AG04450 (cell line): ENCODE data around the gene ERCC3. TPM values are rescaled to one million over a fixed set of nuclear protein-coding genes. Genes with fewer than 3 reads are reported as not detected.

Experiments
- CTCF ChIA-PET: fragments of 300-600, 350-600 bp; formaldehyde crosslinking; extraction: SDS; loops from one replicate; lab custom pipeline; 2022; ENCODE audit warnings: antibody characterized with exemption, inconsistent platforms; lab: Charles Lee
- POLR2A ChIA-PET: fragments of 350-600 bp; formaldehyde crosslinking; extraction: SDS; loops from one replicate; lab custom pipeline; 2021; ENCODE audit warnings: antibody characterized with exemption, inconsistent platforms; lab: Yijun Ruan, JAX
- DNase-seq: peaks from one replicate; pipeline ENCODE4 v3.0.0-alpha.2; 2011; ENCODE audit warnings: low read depth, low spot score
- H3K27ac ChIP-seq: one replicate; pipeline ENCODE4 v1.5.1; 2012; ENCODE audit warnings: low read depth, low read length, control low read depth
- H3K27me3 ChIP-seq: one replicate; pipeline ENCODE4 v1.6.0; 2012; ENCODE audit warnings: low read length; ENCODE audit not compliant: control insufficient read depth, insufficient read depth
- H3K4me3 ChIP-seq: 2 replicates; pipeline ENCODE4 v1.5.1; 2011; ENCODE audit warnings: mild to moderate bottlenecking, low read depth, low read length, control low read depth
- H3K9me3 ChIP-seq: 2 replicates; pipeline ENCODE4 v1.5.1; 2012; ENCODE audit warnings: low read length; ENCODE audit not compliant: control insufficient read depth, insufficient read depth
- polyA plus RNA-seq: library from polyadenylated mRNA; depleted of rRNA; stranded (reverse); fragments of >200 nt; gene quantifications from 2 replicates; pipeline ENCODE4 v1.2.3, GENCODE V29; 2011
- TF ChIP-seq, protein P1 (sequence below): IDR thresholded peaks from 2 replicates; pipeline ENCODE4 v1.5.1; 2011; ENCODE audit warnings: low read depth, low read length, control low read depth, inconsistent platforms

Gene ERCC3
- polyA plus RNA-seq, 1 experiment: 53.5 TPM

- Histone ChIP-seq H3K9me3 (no peaks in the 10 kb centered on the region), H3K27ac (no peak overlapping the region), H3K27me3 (no peaks in the 10 kb centered on the region), H3K4me3 (no peak overlapping the region)
- no peak for DNase-seq
- TF ChIP-seq, protein P1, sequence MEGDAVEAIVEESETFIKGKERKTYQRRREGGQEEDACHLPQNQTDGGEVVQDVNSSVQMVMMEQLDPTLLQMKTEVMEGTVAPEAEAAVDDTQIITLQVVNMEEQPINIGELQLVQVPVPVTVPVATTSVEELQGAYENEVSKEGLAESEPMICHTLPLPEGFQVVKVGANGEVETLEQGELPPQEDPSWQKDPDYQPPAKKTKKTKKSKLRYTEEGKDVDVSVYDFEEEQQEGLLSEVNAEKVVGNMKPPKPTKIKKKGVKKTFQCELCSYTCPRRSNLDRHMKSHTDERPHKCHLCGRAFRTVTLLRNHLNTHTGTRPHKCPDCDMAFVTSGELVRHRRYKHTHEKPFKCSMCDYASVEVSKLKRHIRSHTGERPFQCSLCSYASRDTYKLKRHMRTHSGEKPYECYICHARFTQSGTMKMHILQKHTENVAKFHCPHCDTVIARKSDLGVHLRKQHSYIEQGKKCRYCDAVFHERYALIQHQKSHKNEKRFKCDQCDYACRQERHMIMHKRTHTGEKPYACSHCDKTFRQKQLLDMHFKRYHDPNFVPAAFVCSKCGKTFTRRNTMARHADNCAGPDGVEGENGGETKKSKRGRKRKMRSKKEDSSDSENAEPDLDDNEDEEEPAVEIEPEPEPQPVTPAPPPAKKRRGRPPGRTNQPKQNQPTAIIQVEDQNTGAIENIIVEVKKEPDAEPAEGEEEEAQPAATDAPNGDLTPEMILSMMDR: no peak
- CTCF ChIA-PET: interaction anchor here (1.4 kb wide), 1 partner anchor 200 kb away, joined by 4 read pairs; no protein-coding TSS in a partner anchor
- POLR2A ChIA-PET: no interaction called here
Measured at GRCh38 chr2:127278959-127279358, 15.0 kb downstream of the ERCC3 start.

GRCh38 chr2:127277028-127277427, 16.9 kb downstream of the ERCC3 start:
- no peak for DNase-seq
- TF ChIP-seq, protein P1: no peak
- ChIA-PET POLR2A (no interaction called here), CTCF (interaction anchor here (1.2 kb wide), 1 partner anchor 202 kb away, joined by 3 read pairs; no protein-coding TSS in a partner anchor)
- H3K27me3 ChIP-seq: no peaks in the 10 kb centered on the region
- H3K27ac ChIP-seq: no peak overlapping the region
- H3K9me3 ChIP-seq: no peaks in the 10 kb centered on the region
- no peak overlapping the region for H3K4me3 ChIP-seq

DNA sequence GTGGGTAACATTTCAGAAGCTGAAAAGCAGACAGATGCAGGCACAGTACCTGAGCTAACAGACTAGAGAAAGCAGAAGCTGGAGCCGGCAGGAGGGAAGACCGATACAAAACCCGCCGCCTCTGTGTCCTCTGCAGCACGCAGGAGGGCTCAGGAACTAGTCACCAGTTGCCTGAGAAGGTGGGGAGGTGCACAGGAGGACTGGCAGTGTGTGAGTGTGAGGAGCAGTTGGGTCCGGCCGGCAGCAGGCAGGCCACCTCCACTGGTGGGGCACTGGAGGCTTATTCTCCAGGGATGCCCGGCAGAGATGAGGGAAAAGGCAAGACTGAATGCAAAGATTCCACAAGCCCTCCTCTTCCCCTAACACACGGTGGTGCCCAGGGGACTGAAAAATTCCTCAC, 18.2 kb downstream of the ERCC3 start:
- TF ChIP-seq, protein P1: no peak
- POLR2A ChIA-PET: no interaction called here
- no peak for DNase-seq
- Histone ChIP-seq H3K27me3 (no peaks in the 10 kb centered on the region), H3K27ac (no peak overlapping the region), H3K9me3 (no peaks in the 10 kb centered on the region), H3K4me3 (no peak overlapping the region)
- CTCF ChIA-PET: no interaction called here

- no peak for DNase-seq
- H3K9me3 ChIP-seq: no peaks in the 10 kb centered on the region
- H3K27me3 ChIP-seq: no peaks in the 10 kb centered on the region
- POLR2A ChIA-PET: no interaction called here
- H3K4me3 ChIP-seq: no peak overlapping the region
- TF ChIP-seq, protein P1: no peak
- H3K27ac ChIP-seq: no peak overlapping the region
- CTCF ChIA-PET: no interaction called here
Measured at GRCh38 chr2:127275356-127275755, 18.6 kb downstream of the ERCC3 start.

DNA sequence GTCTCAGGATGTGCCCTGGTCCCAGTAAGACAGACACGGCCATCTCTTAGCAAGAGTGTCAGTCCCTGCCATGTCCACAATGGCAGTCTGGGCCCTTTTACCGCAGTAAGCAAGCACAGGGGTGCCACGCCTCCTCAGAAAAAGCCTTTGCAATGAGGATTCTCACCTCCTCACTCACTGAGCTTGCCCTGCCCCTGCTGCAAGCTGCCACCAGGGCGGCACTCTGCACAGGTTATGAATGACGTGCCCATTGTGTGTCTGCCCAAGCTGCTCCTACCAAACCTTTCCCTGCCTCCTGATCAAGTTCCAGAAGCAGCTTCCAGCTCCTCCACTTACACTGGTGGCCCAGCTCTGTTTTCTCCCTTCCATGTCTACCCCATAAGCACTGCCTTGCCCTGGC, 23.3 kb downstream of the ERCC3 start:
- CTCF ChIA-PET: no interaction called here
- no peak for DNase-seq
- Histone ChIP-seq H3K9me3 (no peaks in the 10 kb centered on the region), H3K27me3 (no peaks in the 10 kb centered on the region), H3K27ac (no peak overlapping the region), H3K4me3 (no peak overlapping the region)
- TF ChIP-seq, protein P1: no peak
- POLR2A ChIA-PET: no interaction called here
